ENCODE data around the gene HCFC1. TPM values are rescaled to one million over a fixed set of nuclear protein-coding genes. Genes with fewer than 3 reads are reported as not detected.

The HCFC1 gene
- total and polyA plus RNA-seq, 2 of the 8 experiments (the other 6 are each of a cell fraction or from before 2014, with no cell fraction given): 24.9 to 117 TPM

GRCh38 chrX:153921511-153922446, 49.8 kb downstream of the HCFC1 start (continued):
- no peak for TF ChIP-seq CHD7 (IDR thresholded peaks at IDR 0.05; ENCODE audit: insufficient replicate concordance, low read length)
- no peak for TF ChIP-seq CBX5 (IDR thresholded peaks at IDR 0.05; ENCODE audit: low read depth, low read length)
- no peak for TF ChIP-seq SAP30 (IDR thresholded peaks at IDR 0.05; ENCODE audit: insufficient read depth, insufficient replicate concordance, low read length)
- TF ChIP-seq SIN3A (conservative IDR thresholded peaks at IDR 0.05 in 1 of 2, IDR thresholded peaks at IDR 0.05 in 1 of 2; ENCODE audit: low read depth in 1 of 2, low read length in 2 of 2): no peak
- no peak for TF ChIP-seq NANOG (IDR thresholded peaks at IDR 0.05; ENCODE audit: insufficient read depth, low read depth, low read length, poor library complexity, severe bottlenecking)
- no peak for TF ChIP-seq EZH2 (IDR thresholded peaks at IDR 0.05; ENCODE audit: low read depth, low read length, severe bottlenecking)
- TF ChIP-seq SIRT6 (IDR thresholded peaks at IDR 0.05; ENCODE audit: low read length): no peak
